ENCODE results near the gene STARD3.

Gene STARD3

GRCh38 chr17:39621523-39622379, 15.2 kb upstream of the STARD3 start:
- DNase-seq (ENCODE audit: low spot score) = peak; percentile 86

GRCh38 chr17:39622380-39623006, 14.5 kb upstream of the STARD3 start:
- no peak for DNase-seq (ENCODE audit: low spot score)

GRCh38 chr17:39623356-39623950, 13.5 kb upstream of the STARD3 start:
- peak; percentile 73 for DNase-seq (ENCODE audit: low spot score)

DNA sequence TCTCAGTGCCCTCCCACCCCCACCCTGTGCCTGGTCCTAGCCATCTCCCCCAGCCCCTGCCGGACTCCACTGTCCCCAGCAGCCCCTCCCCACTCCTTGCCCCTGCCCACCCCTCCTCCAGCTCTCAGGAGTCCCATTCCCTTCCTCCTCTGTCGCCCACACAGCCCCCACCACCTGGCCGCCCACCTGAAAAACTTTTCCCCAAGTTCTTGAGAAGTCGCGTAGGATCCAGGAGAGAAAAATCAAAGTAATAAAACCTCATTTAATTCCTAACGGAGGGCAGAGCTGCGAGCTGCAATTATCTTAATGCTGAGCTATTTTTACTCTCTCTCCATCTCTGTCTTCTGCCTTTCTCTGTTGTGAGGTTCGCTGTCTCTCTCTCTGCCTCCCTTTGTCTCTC, 12.6 kb upstream of the STARD3 start:
- no peak for DNase-seq (ENCODE audit: low spot score)

- no peak for DNase-seq (ENCODE audit: low spot score)
These were observed 11.7 kb upstream of the STARD3 start for GRCh38 chr17:39625198-39625785.

DNA sequence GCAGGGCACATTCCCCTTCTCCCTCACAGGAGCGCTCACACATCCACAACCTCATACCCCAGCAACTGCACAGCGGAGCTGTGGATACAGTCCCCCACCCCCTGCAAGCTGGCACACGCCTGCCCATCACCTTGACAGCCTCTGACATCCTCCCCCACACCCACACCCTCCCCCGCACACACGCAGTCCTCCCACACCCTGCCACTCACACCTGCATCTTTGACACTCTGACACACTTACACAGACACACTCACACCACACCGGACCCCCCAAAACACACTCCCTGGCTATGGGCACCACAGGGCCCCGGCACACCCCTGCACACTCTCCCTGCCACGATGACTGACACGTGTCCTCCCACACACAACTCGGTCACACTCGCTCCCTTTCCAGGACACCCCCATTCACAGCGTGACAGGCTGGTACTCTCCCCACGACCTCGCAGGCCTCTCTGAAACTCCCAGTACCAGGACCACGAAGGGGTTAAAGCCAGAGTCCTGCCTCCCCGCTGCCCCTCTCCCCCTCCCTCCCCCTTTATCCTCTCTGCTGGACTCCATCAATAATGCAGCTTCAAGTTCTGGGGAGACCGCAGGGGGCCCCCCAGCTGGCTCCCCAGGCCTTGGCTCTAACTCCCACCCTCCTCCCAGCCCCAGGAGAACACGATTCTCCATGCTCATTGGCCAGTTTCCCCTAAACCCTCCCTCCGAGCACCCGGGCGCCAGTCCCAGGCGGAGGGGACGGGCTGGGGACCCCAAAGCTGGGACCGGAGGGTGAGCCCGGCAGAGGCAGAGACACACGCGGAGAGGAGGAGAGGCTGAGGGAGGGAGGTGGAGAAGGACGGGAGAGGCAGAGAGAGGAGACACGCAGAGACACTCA, 10.5 kb upstream of the STARD3 start, which contains the start of gene PPP1R1B:
Gene PPP1R1B, plus strand, starts transcription at position 782 of the 876 bp plus-strand sequence. CDS start 441 bp downstream, outside the sequence.
- DNase-seq (ENCODE audit: low spot score) = no peak

GRCh38 chr17:39627047-39627711, 9.8 kb upstream of the STARD3 start:
- no peak for DNase-seq (ENCODE audit: low spot score)

- DNase-seq (ENCODE audit: low spot score) = no peak
These were observed 9.0 kb upstream of the STARD3 start for GRCh38 chr17:39627712-39628516.

DNA sequence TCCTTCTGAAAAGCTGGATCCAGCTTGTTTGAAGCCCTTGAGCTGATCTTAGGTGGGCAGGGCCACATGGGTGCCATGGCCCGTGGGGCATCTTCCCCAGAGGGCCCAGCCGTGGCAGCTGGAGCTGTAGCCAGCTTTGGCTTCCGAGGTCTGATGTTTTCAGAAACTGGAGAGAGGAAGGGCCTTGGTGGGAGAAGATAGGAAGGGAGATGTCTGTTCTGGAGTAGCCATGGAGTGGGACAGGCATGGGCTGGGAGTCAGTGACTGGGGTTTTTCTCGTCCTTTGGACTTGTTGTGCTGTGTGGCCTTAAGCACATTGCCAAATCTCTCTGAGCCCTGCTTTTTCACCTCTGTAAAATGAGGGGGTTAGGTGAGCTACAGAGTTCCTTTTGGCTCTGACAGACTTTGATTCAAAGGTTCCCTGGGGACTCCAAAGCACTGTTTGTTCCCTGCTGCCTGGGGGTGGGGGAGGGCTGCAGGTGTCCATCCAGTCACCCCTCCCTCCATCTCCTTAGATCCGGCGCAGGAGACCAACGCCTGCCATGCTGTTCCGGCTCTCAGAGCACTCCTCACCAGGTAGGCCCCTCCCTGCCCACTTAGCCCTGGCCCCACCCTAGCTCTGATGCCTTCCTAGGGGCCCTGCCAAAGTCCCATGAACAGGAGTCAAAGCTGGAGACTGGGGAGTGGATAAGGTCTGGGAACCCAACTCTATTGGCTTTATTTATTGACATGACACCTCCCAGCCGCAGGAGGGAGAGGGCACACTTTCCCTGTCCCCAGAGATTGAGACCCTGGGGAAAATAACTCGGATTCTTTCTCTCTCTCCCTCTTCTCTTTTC, 8.1 kb upstream of the STARD3 start:
- no peak for DNase-seq (ENCODE audit: low spot score)

DNA sequence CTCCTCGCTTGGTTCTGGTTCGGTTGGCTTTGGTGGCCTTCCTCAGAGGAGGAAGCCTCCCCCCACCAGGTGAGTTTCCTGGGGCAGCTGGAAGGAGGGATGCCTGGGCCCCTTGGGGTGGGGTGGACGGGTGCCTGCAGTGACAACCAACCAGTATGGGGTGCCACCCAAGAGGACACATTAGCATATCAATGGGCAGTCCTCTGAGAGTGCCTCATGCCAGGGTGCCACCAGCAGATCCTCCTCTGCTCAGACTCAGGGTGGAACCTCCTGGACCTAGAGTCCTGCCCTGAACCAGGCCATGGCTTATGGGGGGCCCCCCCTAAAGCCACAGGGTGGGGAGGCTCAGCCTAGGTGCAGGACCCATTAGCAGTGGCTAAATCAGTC, 7.5 kb upstream of the STARD3 start:
- no peak for DNase-seq (ENCODE audit: low spot score)

DNA sequence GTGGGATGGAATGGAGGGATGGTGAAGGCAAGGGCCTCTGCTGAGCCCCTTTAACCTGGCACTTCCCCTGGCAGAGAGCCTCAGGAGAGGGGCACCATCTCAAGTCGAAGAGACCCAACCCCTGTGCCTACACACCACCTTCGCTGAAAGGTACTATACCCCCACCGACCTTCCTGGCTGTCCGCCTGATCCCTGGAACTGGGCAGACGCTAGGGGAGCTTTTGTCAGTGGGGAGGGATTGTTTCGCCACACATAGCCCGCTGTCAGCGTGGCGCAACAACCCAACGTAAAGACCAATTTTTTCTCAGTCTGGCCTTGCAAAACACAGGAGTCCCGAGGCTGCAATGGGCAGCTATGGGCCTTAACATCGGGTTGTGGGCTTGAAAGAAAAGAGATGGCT, 7.0 kb upstream of the STARD3 start:
- DNase-seq (ENCODE audit: low spot score) = no peak

DNA sequence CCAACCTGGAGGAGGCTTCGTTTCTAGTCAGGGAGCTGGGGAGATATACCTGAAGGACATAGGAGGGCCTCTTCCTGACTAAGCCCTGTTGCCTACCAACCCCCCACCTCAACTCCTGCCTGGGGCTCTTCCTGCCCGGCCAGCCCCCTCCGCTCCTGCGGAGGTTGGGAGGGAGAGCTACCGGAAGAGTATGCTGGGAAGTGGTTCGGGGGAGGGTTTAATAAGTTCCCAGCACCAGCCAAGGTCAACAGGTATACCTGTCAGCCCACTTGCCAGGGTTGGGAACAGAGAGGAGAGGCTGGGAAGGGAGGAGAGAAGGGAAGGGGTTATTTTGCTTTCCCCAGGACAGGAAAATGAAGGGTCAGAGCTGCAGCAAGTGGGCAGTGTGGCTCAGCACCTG, 5.5 kb upstream of the STARD3 start:
- DNase-seq (ENCODE audit: low spot score) = no peak

GRCh38 chr17:39632153-39632941, 4.6 kb upstream of the STARD3 start:
- peak; percentile 79 for DNase-seq (ENCODE audit: low spot score)

- no peak for DNase-seq (ENCODE audit: low spot score)
These were observed 3.3 kb upstream of the STARD3 start for GRCh38 chr17:39633570-39634183.

DNA sequence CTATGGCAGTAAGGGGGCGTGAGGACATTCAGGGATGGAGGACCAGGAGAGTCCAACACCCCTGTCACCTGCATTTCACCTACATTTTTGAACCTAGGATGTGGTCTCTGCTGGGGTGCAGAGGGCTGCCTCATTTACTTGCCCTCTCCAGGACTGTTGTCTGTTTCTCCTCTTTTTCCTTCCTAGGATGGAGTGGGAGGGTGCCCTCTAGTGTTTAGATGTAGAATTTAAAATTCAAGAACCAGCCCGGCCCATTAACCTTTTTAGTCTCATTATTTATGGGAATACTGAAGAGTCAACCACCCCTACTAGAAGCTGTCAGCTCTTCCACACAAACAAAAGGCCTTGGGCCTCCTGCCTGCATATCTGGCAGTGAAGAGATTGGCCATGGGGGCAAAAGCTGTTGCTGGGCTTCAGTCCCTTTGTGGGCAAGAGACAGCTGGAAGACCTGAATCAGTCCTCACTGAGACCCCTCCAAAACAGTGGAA, 2.5 kb upstream of the STARD3 start:
- DNase-seq (ENCODE audit: low spot score) = peak; percentile 74

DNA sequence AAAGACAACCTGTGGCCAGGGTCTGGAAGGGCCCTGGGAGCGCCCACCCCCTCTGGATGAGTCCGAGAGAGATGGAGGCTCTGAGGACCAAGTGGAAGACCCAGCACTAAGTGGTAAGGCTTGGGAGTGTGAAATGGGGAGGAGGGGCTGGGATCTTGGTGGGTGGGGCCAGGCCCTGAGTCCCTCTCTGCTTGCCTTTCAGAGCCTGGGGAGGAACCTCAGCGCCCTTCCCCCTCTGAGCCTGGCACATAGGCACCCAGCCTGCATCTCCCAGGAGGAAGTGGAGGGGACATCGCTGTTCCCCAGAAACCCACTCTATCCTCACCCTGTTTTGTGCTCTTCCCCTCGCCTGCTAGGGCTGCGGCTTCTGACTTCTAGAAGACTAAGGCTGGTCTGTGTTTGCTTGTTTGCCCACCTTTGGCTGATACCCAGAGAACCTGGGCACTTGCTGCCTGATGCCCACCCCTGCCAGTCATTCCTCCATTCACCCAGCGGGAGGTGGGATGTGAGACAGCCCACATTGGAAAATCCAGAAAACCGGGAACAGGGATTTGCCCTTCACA, 1.2 kb upstream of the STARD3 start:
- DNase-seq (ENCODE audit: low spot score) = no peak

- DNase-seq (ENCODE audit: low spot score) = no peak
These were observed 387 bp upstream of the STARD3 start for GRCh38 chr17:39636587-39636926.

DNA sequence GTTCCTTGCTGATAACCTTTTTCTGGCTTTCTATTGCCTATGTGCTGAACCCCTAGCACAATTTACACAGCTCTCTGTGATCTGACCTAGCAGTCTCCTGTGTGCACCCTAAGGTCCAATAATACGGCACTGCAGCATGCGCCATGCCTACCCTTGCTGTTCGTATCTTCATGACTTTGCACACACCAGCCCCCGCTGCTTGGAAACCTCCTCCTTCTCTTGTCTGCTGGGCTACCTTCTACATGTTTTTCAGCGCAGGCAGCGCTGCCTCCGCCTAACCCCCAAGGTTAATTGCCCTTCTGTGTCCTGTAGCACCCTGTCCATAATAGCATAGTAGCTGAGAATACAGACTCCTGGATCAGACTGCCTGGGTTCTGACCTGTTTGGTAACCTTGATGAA, 1.4 kb downstream of the STARD3 start:
- DNase-seq (ENCODE audit: low spot score) = no peak
